ENCODE data around the gene CCDC126.

GRCh38 chr7:23618241-23618640 is 21.1 kb downstream of the CCDC126 start:
- no peak for TF ChIP-seq EZH2 (IDR thresholded peaks at IDR 0.05; ENCODE audit: borderline replicate concordance, low read depth, low read length, severe bottlenecking)
- TF ChIP-seq, protein P1, sequence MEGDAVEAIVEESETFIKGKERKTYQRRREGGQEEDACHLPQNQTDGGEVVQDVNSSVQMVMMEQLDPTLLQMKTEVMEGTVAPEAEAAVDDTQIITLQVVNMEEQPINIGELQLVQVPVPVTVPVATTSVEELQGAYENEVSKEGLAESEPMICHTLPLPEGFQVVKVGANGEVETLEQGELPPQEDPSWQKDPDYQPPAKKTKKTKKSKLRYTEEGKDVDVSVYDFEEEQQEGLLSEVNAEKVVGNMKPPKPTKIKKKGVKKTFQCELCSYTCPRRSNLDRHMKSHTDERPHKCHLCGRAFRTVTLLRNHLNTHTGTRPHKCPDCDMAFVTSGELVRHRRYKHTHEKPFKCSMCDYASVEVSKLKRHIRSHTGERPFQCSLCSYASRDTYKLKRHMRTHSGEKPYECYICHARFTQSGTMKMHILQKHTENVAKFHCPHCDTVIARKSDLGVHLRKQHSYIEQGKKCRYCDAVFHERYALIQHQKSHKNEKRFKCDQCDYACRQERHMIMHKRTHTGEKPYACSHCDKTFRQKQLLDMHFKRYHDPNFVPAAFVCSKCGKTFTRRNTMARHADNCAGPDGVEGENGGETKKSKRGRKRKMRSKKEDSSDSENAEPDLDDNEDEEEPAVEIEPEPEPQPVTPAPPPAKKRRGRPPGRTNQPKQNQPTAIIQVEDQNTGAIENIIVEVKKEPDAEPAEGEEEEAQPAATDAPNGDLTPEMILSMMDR (IDR thresholded peaks at IDR 0.05; ENCODE audit: borderline replicate concordance, extremely low read depth, low read length, poor library complexity, severe bottlenecking): no peak
